H9 (cell line): ENCODE results near the gene SPR. TPM values are rescaled to one million over a fixed set of nuclear protein-coding genes. Genes with fewer than 3 reads are reported as not detected.

Experiments used
- DNase-seq: peaks from one replicate; pipeline ENCODE4 v3.0.0-alpha.2; 2017
- H2AFZ ChIP-seq: one replicate; pipeline ENCODE4 v1.6.1; 2013; ENCODE audit warnings: mild to moderate bottlenecking, low read length, control low read depth, moderate library complexity
- H2AK5ac ChIP-seq: 2 replicates; pipeline ENCODE4 v1.6.1; 2013; ENCODE audit warnings: low read length, control low read depth, mixed read lengths; ENCODE audit not compliant: insufficient read length
- H2BK120ac ChIP-seq: one replicate; pipeline ENCODE4 v1.6.1; 2013; ENCODE audit warnings: low read depth, mild to moderate bottlenecking, low read length, control low read depth, inconsistent platforms; ENCODE audit not compliant: poor library complexity, severe bottlenecking
- H2BK12ac ChIP-seq: 2 replicates; pipeline ENCODE4 v1.6.1; 2013; ENCODE audit warnings: low read length, control low read depth, mixed read lengths, low read depth; ENCODE audit not compliant: insufficient read length
- H2BK15ac ChIP-seq: 2 replicates; pipeline ENCODE4 v1.6.1; 2013; ENCODE audit warnings: low read depth, low read length, control low read depth
- H2BK20ac ChIP-seq: one replicate; pipeline ENCODE4 v1.6.1; 2013; ENCODE audit warnings: low read depth, mild to moderate bottlenecking, low read length, control low read depth, inconsistent platforms; ENCODE audit not compliant: poor library complexity, severe bottlenecking
- H2BK5ac ChIP-seq: 2 replicates; pipeline ENCODE4 v1.6.1; 2013; ENCODE audit warnings: low read length, control low read depth, mixed read lengths; ENCODE audit not compliant: insufficient read length
- H3K14ac ChIP-seq: 2 replicates; pipeline ENCODE4 v1.6.1; 2013; ENCODE audit warnings: low read length, control low read depth; ENCODE audit not compliant: insufficient read depth
- H3K18ac ChIP-seq: 2 replicates; pipeline ENCODE4 v1.6.1; 2013; ENCODE audit warnings: low read depth, mild to moderate bottlenecking, mixed read lengths, low read length, control low read depth; ENCODE audit not compliant: insufficient read length
- H3K23ac ChIP-seq: 2 replicates; pipeline ENCODE4 v1.6.1; 2013; ENCODE audit warnings: low read length, control low read depth, mixed read lengths, low read depth; ENCODE audit not compliant: insufficient read length
- H3K23me2 ChIP-seq: 2 replicates; pipeline ENCODE4 v1.6.1; 2013; ENCODE audit warnings: low read depth, mild to moderate bottlenecking, mixed read lengths, low read length, control low read depth; ENCODE audit not compliant: insufficient read length, poor library complexity, severe bottlenecking
- H3K27ac ChIP-seq: 2 replicates; pipeline ENCODE4 v1.5.1; 2013; ENCODE audit warnings: low read length, control low read depth, mixed read lengths, low read depth; ENCODE audit not compliant: insufficient read length
- H3K27me3 ChIP-seq: 2 replicates; pipeline ENCODE4 v1.6.1; 2013; ENCODE audit warnings: low read length, control low read depth, inconsistent platforms; ENCODE audit not compliant: insufficient read depth
- H3K4ac ChIP-seq: 2 replicates; pipeline ENCODE4 v1.6.1; 2013; ENCODE audit warnings: low read depth, mild to moderate bottlenecking, control low read depth, inconsistent platforms, low read length, moderate library complexity
- H3K4me1 ChIP-seq: 2 replicates; pipeline ENCODE4 v1.6.1; 2013; ENCODE audit warnings: low read length, control low read depth, inconsistent platforms; ENCODE audit not compliant: insufficient read depth
- H3K4me2 ChIP-seq: 2 replicates; pipeline ENCODE4 v1.6.1; 2013; ENCODE audit warnings: low read length, control low read depth, mixed read lengths; ENCODE audit not compliant: insufficient read length, insufficient read depth
- H3K56ac ChIP-seq: 2 replicates; pipeline ENCODE4 v1.6.1; 2013; ENCODE audit warnings: low read depth, mild to moderate bottlenecking, mixed read lengths, low read length, control low read depth; ENCODE audit not compliant: insufficient read length
- H3K79me1 ChIP-seq: 2 replicates; pipeline ENCODE4 v1.6.1; 2013; ENCODE audit warnings: low read depth, mild to moderate bottlenecking, moderate library complexity, low read length, control low read depth, inconsistent platforms; ENCODE audit not compliant: insufficient read depth, poor library complexity, severe bottlenecking
- H3K79me2 ChIP-seq: 2 replicates; pipeline ENCODE4 v1.6.1; 2013; ENCODE audit warnings: low read length, control low read depth, inconsistent platforms; ENCODE audit not compliant: insufficient read depth
- H3K9ac ChIP-seq: 2 replicates; pipeline ENCODE4 v1.6.1; 2013; ENCODE audit warnings: low read length, control low read depth, mixed read lengths; ENCODE audit not compliant: insufficient read length; ENCODE audit errors: extremely low read depth
- H3K9me3 ChIP-seq: one replicate; pipeline ENCODE4 v1.6.1; 2013; ENCODE audit warnings: low read depth, low read length, inconsistent platforms; ENCODE audit not compliant: control insufficient read depth
- H3T11ph ChIP-seq: one replicate; pipeline ENCODE4 v1.6.1; 2013; ENCODE audit warnings: mild to moderate bottlenecking, low read length, control low read depth, inconsistent platforms
- H4K20me1 ChIP-seq: one replicate; pipeline ENCODE4 v1.6.1; 2013; ENCODE audit not compliant: control insufficient read depth, insufficient read length, insufficient read depth
- H4K5ac ChIP-seq: 2 replicates; pipeline ENCODE4 v1.6.1; 2013; ENCODE audit warnings: low read depth, mild to moderate bottlenecking, mixed read lengths, low read length, control low read depth; ENCODE audit not compliant: insufficient read length
- H4K8ac ChIP-seq: replicated peaks from 2 replicates; pipeline ENCODE4 v1.6.1; 2013; ENCODE audit warnings: low read length, control low read depth, mixed read lengths, low read depth; ENCODE audit not compliant: insufficient read length
- H4K91ac ChIP-seq: 2 replicates; pipeline ENCODE4 v1.6.1; 2013; ENCODE audit warnings: low read depth, mild to moderate bottlenecking, moderate library complexity, mixed read lengths, low read length, control low read depth; ENCODE audit not compliant: insufficient read length
- H3K27ac Mint-ChIP-seq, 3 experiments: 2 replicates in 2 of 3; 3 replicates in 1 of 3; pipeline ENCODE4 v1.8.0; 2020 to 2021; ENCODE audit warnings: mixed read lengths in 3 of 3, mild to moderate bottlenecking in 1 of 3, moderate library complexity in 1 of 3
- H3K27me3 Mint-ChIP-seq: 2 replicates; pipeline ENCODE4 v1.8.0; 2021; ENCODE audit warnings: low read depth, mild to moderate bottlenecking, moderate library complexity, mixed read lengths
- H3K36me3 Mint-ChIP-seq, 3 experiments: 2 replicates in 2 of 3; 3 replicates in 1 of 3; pipeline ENCODE4 v1.8.0; 2020 to 2021; ENCODE audit warnings: low read depth in 3 of 3, mixed read lengths in 3 of 3; ENCODE audit not compliant: insufficient read depth in 1 of 3
- H3K4me1 Mint-ChIP-seq, 2 experiments: 2 replicates each; pipeline ENCODE4 v1.8.0; 2020; ENCODE audit warnings: mixed read lengths in 2 of 2
- H3K4me3 Mint-ChIP-seq, 2 experiments: 2 replicates in 1 of 2; 3 replicates in 1 of 2; pipeline ENCODE4 v1.8.0; 2020 to 2021; ENCODE audit warnings: mild to moderate bottlenecking in 2 of 2, mixed read lengths in 2 of 2, moderate library complexity in 1 of 2
- H3K9me3 Mint-ChIP-seq, 2 experiments: 2 replicates in 1 of 2; 3 replicates in 1 of 2; pipeline ENCODE4 v1.8.0; 2020; ENCODE audit warnings: mild to moderate bottlenecking in 2 of 2, mixed read lengths in 2 of 2, moderate library complexity in 1 of 2
- WGBS: extraction: QIAGEN DNeasy Blood & Tissue Kit; methylation state at CpG from one replicate; pipeline ENCODE4 v1.1.7; 2013; ENCODE audit warnings: missing lambda C conversion rate, low lambda C conversion rate, mixed read lengths; ENCODE audit not compliant: insufficient read length; ENCODE audit errors: extremely low coverage; 5-methylcytosine and 5-hydroxymethylcytosine counted together
- total RNA-seq: library from RNA; stranded (reverse); gene quantifications from 2 replicates; pipeline ENCODE4 v1.2.1, GENCODE V29; 2021
- TF ChIP-seq, protein P1 (sequence below): fragments of 200-600 bp; sonication (generic); conservative IDR thresholded peaks from 3 replicates; pipeline ENCODE4 v1.8.0; 2021; ENCODE audit warnings: antibody characterized with exemption, mild to moderate bottlenecking

Gene SPR
- total RNA-seq, 1 experiment from 2014 or later = 7.3 TPM

- H4K8ac ChIP-seq = no peak overlapping the region
- no peak overlapping the region for H2BK15ac ChIP-seq
- no peaks in the 10 kb centered on the region for H3K79me1 ChIP-seq
- H3K9ac ChIP-seq = no peak overlapping the region
- no peak overlapping the region for H4K5ac ChIP-seq
- no peak overlapping the region for H3K27ac ChIP-seq
- H2AK5ac ChIP-seq = no peak overlapping the region
- TF ChIP-seq, protein P1, sequence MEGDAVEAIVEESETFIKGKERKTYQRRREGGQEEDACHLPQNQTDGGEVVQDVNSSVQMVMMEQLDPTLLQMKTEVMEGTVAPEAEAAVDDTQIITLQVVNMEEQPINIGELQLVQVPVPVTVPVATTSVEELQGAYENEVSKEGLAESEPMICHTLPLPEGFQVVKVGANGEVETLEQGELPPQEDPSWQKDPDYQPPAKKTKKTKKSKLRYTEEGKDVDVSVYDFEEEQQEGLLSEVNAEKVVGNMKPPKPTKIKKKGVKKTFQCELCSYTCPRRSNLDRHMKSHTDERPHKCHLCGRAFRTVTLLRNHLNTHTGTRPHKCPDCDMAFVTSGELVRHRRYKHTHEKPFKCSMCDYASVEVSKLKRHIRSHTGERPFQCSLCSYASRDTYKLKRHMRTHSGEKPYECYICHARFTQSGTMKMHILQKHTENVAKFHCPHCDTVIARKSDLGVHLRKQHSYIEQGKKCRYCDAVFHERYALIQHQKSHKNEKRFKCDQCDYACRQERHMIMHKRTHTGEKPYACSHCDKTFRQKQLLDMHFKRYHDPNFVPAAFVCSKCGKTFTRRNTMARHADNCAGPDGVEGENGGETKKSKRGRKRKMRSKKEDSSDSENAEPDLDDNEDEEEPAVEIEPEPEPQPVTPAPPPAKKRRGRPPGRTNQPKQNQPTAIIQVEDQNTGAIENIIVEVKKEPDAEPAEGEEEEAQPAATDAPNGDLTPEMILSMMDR = no peak
- no peak overlapping the region for H2BK120ac ChIP-seq
- H3K4me2 ChIP-seq = no peak overlapping the region
- H3K23ac ChIP-seq = no peak overlapping the region
- no peak overlapping the region for H4K91ac ChIP-seq
- Mint-ChIP-seq H3K27me3 (peaks cover 32% of the 10 kb centered on the region), H3K4me3 (no peak overlapping the region), H3K27ac (peak overlapping the region in 2 of 3 experiments; percentile 72 to 77; a peak in 3 of 7 replicates), H3K4me1 (peaks cover 33 to 53% of the 10 kb centered on the region in 2 experiments), H3K9me3 (no peaks in the 10 kb centered on the region), H3K36me3 (peaks cover 5 to 17% (median 10%) of the 10 kb centered on the region in 3 experiments; a peak in 6 of 7 replicates)
- no peak overlapping the region for H3K14ac ChIP-seq
- no peak for DNase-seq
- H2BK20ac ChIP-seq = no peak overlapping the region
- no peaks in the 10 kb centered on the region for H3K79me2 ChIP-seq
- H2BK5ac ChIP-seq = no peak overlapping the region
- no peak overlapping the region for H2AFZ ChIP-seq
- H3K18ac ChIP-seq = no peak overlapping the region
- H3K56ac ChIP-seq = no peak overlapping the region
- no CpG with 5 or more reads among the region's 6 CpGs for WGBS
- no peaks in the 10 kb centered on the region for H4K20me1 ChIP-seq
- H3K9me3 ChIP-seq = no peaks in the 10 kb centered on the region
- H3K4ac ChIP-seq = no peak overlapping the region
- H3K27me3 ChIP-seq = no peaks in the 10 kb centered on the region; the same call in 1 of the 2 replicates
- no peak overlapping the region for H3T11ph ChIP-seq
- H2BK12ac ChIP-seq = no peak overlapping the region
- H3K4me1 ChIP-seq = peaks cover 3% of the 10 kb centered on the region; the same call in 1 of the 2 replicates
- H3K23me2 ChIP-seq = peaks cover 2% of the 10 kb centered on the region
Measured at GRCh38 chr2:72940786-72941185, 53.6 kb downstream of the SPR start.

Other genes with a start within 250 kb of the SPR start
- gene EXOC6B, start 61.4 kb upstream of the SPR start, total RNA-seq = 37.9 and 40.1 TPM in 2 replicates
- 0.64 and 0.72 TPM in 2 replicates for gene EMX1, start 30.1 kb downstream of the SPR start, total RNA-seq
- gene SFXN5, start 184.3 kb downstream of the SPR start, total RNA-seq = 28.9 and 30.9 TPM in 2 replicates
- gene RAB11FIP5, start 225.5 kb downstream of the SPR start, total RNA-seq = 6.4 and 7.1 TPM in 2 replicates